Measurements from ENCODE around the gene ACKR2. TPM values are rescaled to one million over a fixed set of nuclear protein-coding genes. Genes with fewer than 3 reads are reported as not detected.

ACKR2 gene
- total and polyA plus RNA-seq, 2 of the 13 experiments (the other 11 are each of a cell fraction or from before 2014, with no cell fraction given), result 1.1 to 1.9 TPM

GRCh38 chr3:42804831-42805132, 4.5 kb upstream of the ACKR2 start (continued):
- TF ChIP-seq TERF1 (CRISPR knock-in tag; IDR thresholded peaks at IDR 0.05), result no peak
- TF ChIP-seq RAD51 (IDR thresholded peaks at IDR 0.05; ENCODE audit: borderline replicate concordance), result no peak
- no peak for TF ChIP-seq PLSCR1 (CRISPR knock-in tag; IDR thresholded peaks at IDR 0.05; ENCODE audit: borderline replicate concordance)
- no peak for TF ChIP-seq GRHL1 (CRISPR knock-in tag; conservative IDR thresholded peaks at IDR 0.05)
- TF ChIP-seq ZBTB4 (CRISPR knock-in tag; IDR thresholded peaks at IDR 0.05; ENCODE audit: borderline replicate concordance), result no peak
- TF ChIP-seq KDM5B (CRISPR knock-in tag; IDR thresholded peaks at IDR 0.05; ENCODE audit: borderline replicate concordance), result no peak
- TF ChIP-seq KLF13 (CRISPR knock-in tag; IDR thresholded peaks at IDR 0.05), result no peak
- TF ChIP-seq ZBTB7B (CRISPR knock-in tag; IDR thresholded peaks at IDR 0.05), result 0 out of 2 replicates have a peak, but pooled peaks have one; percentile 3
- TF ChIP-seq SMYD3 (CRISPR knock-in tag; IDR thresholded peaks at IDR 0.05), result 0 out of 2 replicates have a peak, but pooled peaks have one; percentile 4
- no peak for TF ChIP-seq ZNF24 (IDR thresholded peaks at IDR 0.05)
- TF ChIP-seq ZNF34 (CRISPR knock-in tag; IDR thresholded peaks at IDR 0.05; ENCODE audit: borderline replicate concordance), result no peak
- TF ChIP-seq ZNF282 (IDR thresholded peaks at IDR 0.05; ENCODE audit: partially characterized antibody), result no peak
- TF ChIP-seq TEF (CRISPR knock-in tag; IDR thresholded peaks at IDR 0.05), result 0 out of 2 replicates have a peak, but pooled peaks have one; percentile 13
- 0 out of 2 replicates have a peak, but pooled peaks have one; percentile 21 for TF ChIP-seq ZNF446 (CRISPR knock-in tag; IDR thresholded peaks at IDR 0.05)
- no peak for TF ChIP-seq PCBP2 (optimal IDR thresholded peaks at IDR 0.05; ENCODE audit: low read depth, low read length, poor library complexity, severe bottlenecking)
- TF ChIP-seq ZNF275 (CRISPR knock-in tag; IDR thresholded peaks at IDR 0.05; ENCODE audit: borderline replicate concordance), result peak; percentile 18; the same call in 1 of the 2 replicates
- no peak for TF ChIP-seq RXRA (CRISPR knock-in tag; IDR thresholded peaks at IDR 0.05)
- TF ChIP-seq ERF (CRISPR knock-in tag; IDR thresholded peaks at IDR 0.05), result no peak
- no peak for TF ChIP-seq ZEB1 (IDR thresholded peaks at IDR 0.05; ENCODE audit: insufficient replicate concordance, low read depth)
- no peak for TF ChIP-seq ARID3A (IDR thresholded peaks at IDR 0.05; ENCODE audit: low read depth, low read length)
